Natural killer cell (primary cell): ENCODE results near the gene FHL2. TPM values are rescaled to one million over a fixed set of nuclear protein-coding genes. Genes with fewer than 3 reads are reported as not detected.

ENCODE experiments used
- ATAC-seq, 3 donors: fragments of 150-1000 bp in 2 of 3; fragments of 200-7000 bp in 1 of 3; cut with Tn5 transposase; 1 replicate in 1 of 3; 2 replicates in 2 of 3; pipeline ENCODE4 v1.10.0; 2021; ENCODE audit warnings: mild to moderate bottlenecking in 2 of 3, moderate library complexity in 2 of 3
- DNase-seq, 2 donors: peaks; one replicate each; pipeline versions ENCODE4 v3.0.0 to v3.0.0-alpha.2; 2013 to 2021; ENCODE audit warnings: mixed read lengths in 1 of 2
- H3K27ac ChIP-seq: one replicate; pipeline ENCODE4 v1.5.1; 2013; ENCODE audit warnings: mild to moderate bottlenecking, low read length
- H3K27me3 ChIP-seq: one replicate; pipeline ENCODE4 v1.6.1; 2013; ENCODE audit warnings: low read length; ENCODE audit not compliant: control insufficient read depth, insufficient read depth
- H3K36me3 ChIP-seq: one replicate; pipeline ENCODE4 v1.6.1; 2013; ENCODE audit warnings: low read length; ENCODE audit not compliant: control insufficient read depth, insufficient read depth
- H3K4me1 ChIP-seq: one replicate; pipeline ENCODE4 v1.6.1; 2013; ENCODE audit warnings: low read length; ENCODE audit not compliant: control insufficient read depth, insufficient read depth
- H3K4me3 ChIP-seq: one replicate; pipeline ENCODE4 v1.5.1; 2013; ENCODE audit warnings: low read length
- H3K9me3 ChIP-seq: one replicate; pipeline ENCODE4 v1.6.1; 2013; ENCODE audit warnings: low read length; ENCODE audit not compliant: control insufficient read depth, insufficient read depth
- H3K27ac Mint-ChIP-seq, 2 donors: one replicate each; pipeline ENCODE4 v1.8.0; 2022; ENCODE audit warnings: mild to moderate bottlenecking in 2 of 2, mixed read lengths in 2 of 2, moderate library complexity in 1 of 2
- H3K27me3 Mint-ChIP-seq, 2 donors: one replicate each; pipeline ENCODE4 v1.8.0; 2022; ENCODE audit warnings: low read depth in 2 of 2, mixed read lengths in 2 of 2
- H3K36me3 Mint-ChIP-seq: one replicate; pipeline ENCODE4 v1.8.0; 2022; ENCODE audit warnings: mixed read lengths
- H3K4me1 Mint-ChIP-seq, 2 donors: one replicate each; pipeline ENCODE4 v1.8.0; 2022; ENCODE audit warnings: mixed read lengths in 2 of 2
- H3K4me3 Mint-ChIP-seq: one replicate; pipeline ENCODE4 v1.8.0; 2022; ENCODE audit warnings: mild to moderate bottlenecking, moderate library complexity, mixed read lengths
- H3K9me3 Mint-ChIP-seq, 2 donors: one replicate each; pipeline ENCODE4 v1.8.0; 2022; ENCODE audit warnings: mixed read lengths in 2 of 2
- CTCF ChIP-seq: fragments of 200-600 bp; IDR thresholded peaks from one replicate; pipeline ENCODE4 v1.8.0; 2022; ENCODE audit warnings: antibody characterized with exemption
- WGBS: methylation state at CpG from one replicate; pipeline ENCODE4 v1.1.7; 2013; ENCODE audit warnings: missing lambda C conversion rate; ENCODE audit not compliant: insufficient coverage; 5-methylcytosine and 5-hydroxymethylcytosine counted together
- intact Hi-C: fragments of 100-400 bp; cut with micrococcal nuclease; formaldehyde crosslinking; loops from one replicate; pipeline ENCODE4 v1.14.2; 2022
- total RNA-seq, 4 donors: library from RNA; stranded (reverse); fragments of 120-200 nt in 1 of 4; gene quantifications; one replicate each; pipeline versions ENCODE4 v1.2.3 to v1.2.4, GENCODE V29; 2013 to 2022

Gene FHL2
- total RNA-seq, 3 donors from 2014 or later (not counting 1 experiment from before 2014, with no cell fraction given), result 0.26 to 1.3 (median 0.84) TPM

- H3K4me3 ChIP-seq, result no peak overlapping the region
- H3K9me3 ChIP-seq, result no peaks in the 10 kb centered on the region
- Mint-ChIP-seq H3K27me3 (no peaks in the 10 kb centered on the region), H3K4me1 (peaks cover 38 to 39% of the 10 kb centered on the region in 2 donors), H3K9me3 (no peaks in the 10 kb centered on the region), H3K27ac (peak overlapping the region; percentile 9 to 29), H3K4me3 (no peak overlapping the region), H3K36me3 (no peaks in the 10 kb centered on the region)
- WGBS, result 98% methylated on average over 4 of the region's 4 CpGs
- no peak for TF ChIP-seq CTCF
- intact Hi-C loops, result no loop called here
- ATAC-seq (no peak), DNase-seq (no peak)
- H3K4me1 ChIP-seq, result peaks cover 27% of the 10 kb centered on the region
- no peaks in the 10 kb centered on the region for H3K27me3 ChIP-seq
- no peak overlapping the region for H3K27ac ChIP-seq
- no peaks in the 10 kb centered on the region for H3K36me3 ChIP-seq
Observed at GRCh38 chr2:105334211-105334610, 64.6 kb downstream of the FHL2 start.

GRCh38 chr2:105330681-105331375 is 68.0 kb downstream of the FHL2 start:
- H3K27me3 ChIP-seq, result no peaks in the 10 kb centered on the region
- Mint-ChIP-seq H3K4me3 (peak overlapping the region; percentile 87), H3K4me1 (peaks cover 33 to 38% of the 10 kb centered on the region in 2 donors), H3K27ac (peak overlapping the region; percentile 83 to 95), H3K27me3 (no peaks in the 10 kb centered on the region), H3K36me3 (no peaks in the 10 kb centered on the region), H3K9me3 (no peaks in the 10 kb centered on the region)
- no peaks in the 10 kb centered on the region for H3K36me3 ChIP-seq
- H3K4me3 ChIP-seq, result no peak overlapping the region
- intact Hi-C loops, result no loop called here
- no peak overlapping the region for H3K27ac ChIP-seq
- ATAC-seq, result no peak
- peak in 1 of 2 donors; percentile 19 for DNase-seq
- peaks cover 25% of the 10 kb centered on the region for H3K4me1 ChIP-seq
- TF ChIP-seq CTCF, result no peak
- 96% methylated on average over 4 of the region's 4 CpGs for WGBS
- no peaks in the 10 kb centered on the region for H3K9me3 ChIP-seq

GRCh38 chr2:105329561-105330495 is 69.0 kb downstream of the FHL2 start, which contains the start of gene TGFBRAP1:
Gene TGFBRAP1 (minus strand): TSS chr2:105329735. CDS start chr2:105308301, 21,434 bp downstream.
- H3K36me3 ChIP-seq, result no peaks in the 10 kb centered on the region
- intact Hi-C loops, result no loop called here
- no peak for TF ChIP-seq CTCF
- H3K9me3 ChIP-seq, result no peaks in the 10 kb centered on the region
- DNase-seq, result peak; percentile 67 to 82
- H3K9me3 Mint-ChIP-seq, result no peaks in the 10 kb centered on the region
- H3K4me3 Mint-ChIP-seq, result peak within 1 kb of the TSS; percentile 87
- peaks cover 42 to 48% of the 10 kb centered on the region in 2 donors for H3K4me1 Mint-ChIP-seq
- peak within 1 kb of the TSS; percentile 62 for H3K4me3 ChIP-seq
- H3K27me3 ChIP-seq, result no peaks in the 10 kb centered on the region
- H3K27me3 Mint-ChIP-seq, result no peaks in the 10 kb centered on the region
- peak within 1 kb of the TSS; percentile 85 to 95 for H3K27ac Mint-ChIP-seq
- 1% methylated on average over 101 of the region's 101 CpGs for WGBS
- H3K27ac ChIP-seq, result peak within 1 kb of the TSS; percentile 69
- peaks cover 25% of the 10 kb centered on the region for H3K4me1 ChIP-seq
- H3K36me3 Mint-ChIP-seq, result no peaks in the 10 kb centered on the region
- peak; percentile 81 to 91 (median 88) for ATAC-seq
